GM23338 (cell line): Measurements from ENCODE around the gene EPHA5. TPM values are rescaled to one million over a fixed set of nuclear protein-coding genes. Genes with fewer than 3 reads are reported as not detected.

ENCODE experiments used
- ATAC-seq: fragments of 200-7000 bp; cut with Tn5 transposase; 3 replicates; pipeline ENCODE4 v1.9.1; 2020
- DNase-seq: peaks from one replicate; pipeline ENCODE4 v3.0.0-alpha.2; 2015; ENCODE audit warnings: low spot score
- H2AFZ ChIP-seq: fragments of 200-600 bp; sonication (generic); 2 replicates; pipeline ENCODE4 v1.8.0; 2016; ENCODE audit warnings: antibody characterized with exemption, mild to moderate bottlenecking, moderate library complexity
- H3F3A ChIP-seq: fragments of 200-600 bp; sonication (generic); replicated peaks from 2 replicates; pipeline ENCODE4 v1.8.0; 2017; ENCODE audit warnings: antibody characterized with exemption, mixed run types, low read depth
- H3K27ac ChIP-seq: fragments of 200-600 bp; sonication (generic); 2 replicates; pipeline ENCODE4 v1.6.1; 2016; ENCODE audit warnings: low read depth
- H3K27me3 ChIP-seq: fragments of 200-600 bp; sonication (generic); 2 replicates; pipeline ENCODE4 v1.8.0; 2016; ENCODE audit warnings: mild to moderate bottlenecking, mixed run types, moderate library complexity; ENCODE audit not compliant: insufficient read depth
- H3K36me3 ChIP-seq: fragments of 200-600 bp; sonication (generic); 2 replicates; pipeline ENCODE4 v1.8.0; 2016; ENCODE audit warnings: mild to moderate bottlenecking; ENCODE audit not compliant: insufficient read depth
- H3K4me1 ChIP-seq: fragments of 200-600 bp; sonication (generic); 2 replicates; pipeline ENCODE4 v1.8.0; 2016; ENCODE audit warnings: mild to moderate bottlenecking, moderate library complexity; ENCODE audit not compliant: insufficient read depth
- H3K4me2 ChIP-seq: fragments of 200-600 bp; sonication (generic); 2 replicates; pipeline ENCODE4 v1.7.1; 2017; ENCODE audit warnings: mixed run types
- H3K4me3 ChIP-seq: fragments of 200-600 bp; sonication (generic); 2 replicates; pipeline ENCODE4 v1.6.1; 2016; ENCODE audit warnings: mixed run types
- H3K79me2 ChIP-seq: fragments of 200-600 bp; sonication (generic); replicated peaks from 2 replicates; pipeline ENCODE4 v1.8.0; 2017; ENCODE audit warnings: mild to moderate bottlenecking; ENCODE audit not compliant: insufficient read depth
- H3K9me2 ChIP-seq: fragments of 200-600 bp; sonication (generic); 2 replicates; pipeline ENCODE4 v1.8.0; 2017; ENCODE audit not compliant: insufficient read depth
- H4K20me1 ChIP-seq: fragments of 200-600 bp; sonication (generic); replicated peaks from 2 replicates; pipeline ENCODE4 v1.8.0; 2017; ENCODE audit warnings: mild to moderate bottlenecking; ENCODE audit not compliant: insufficient read depth
- H3K27ac Mint-ChIP-seq: 2 replicates; pipeline ENCODE4 v1.8.0; 2020; ENCODE audit warnings: inconsistent platforms, mild to moderate bottlenecking, moderate library complexity, mixed read lengths
- H3K27me3 Mint-ChIP-seq: 3 replicates; pipeline ENCODE4 v1.8.0; 2022; ENCODE audit warnings: low read depth, mild to moderate bottlenecking, moderate library complexity, mixed read lengths, inconsistent platforms; ENCODE audit not compliant: insufficient read depth, poor library complexity
- H3K36me3 Mint-ChIP-seq: 3 replicates; pipeline ENCODE4 v1.8.0; 2021; ENCODE audit warnings: low read depth, mild to moderate bottlenecking, inconsistent platforms, moderate library complexity, mixed read lengths
- H3K4me1 Mint-ChIP-seq: 3 replicates; pipeline ENCODE4 v1.8.0; 2020; ENCODE audit warnings: mild to moderate bottlenecking, inconsistent platforms, mixed read lengths
- H3K4me3 Mint-ChIP-seq: 3 replicates; pipeline ENCODE4 v1.8.0; 2021; ENCODE audit warnings: moderate library complexity, mild to moderate bottlenecking, inconsistent platforms, mixed read lengths
- H3K9me3 Mint-ChIP-seq: 3 replicates; pipeline ENCODE4 v1.8.0; 2020; ENCODE audit warnings: moderate library complexity, mild to moderate bottlenecking, inconsistent platforms, mixed read lengths
- EZH2 ChIP-seq: fragments of 200-600 bp; sonication (generic); IDR thresholded peaks from one replicate; pipeline ENCODE4 v1.8.0; 2017; ENCODE audit warnings: antibody characterized with exemption, mild to moderate bottlenecking, low read depth; ENCODE audit not compliant: unreplicated experiment
- EZH2phosphoT487 ChIP-seq: fragments of 200-600 bp; sonication (generic); IDR thresholded peaks from one replicate; pipeline ENCODE4 v1.8.1; 2018; ENCODE audit warnings: antibody characterized with exemption; ENCODE audit not compliant: unreplicated experiment
- NANOG ChIP-seq: IDR thresholded peaks from 2 replicates; pipeline ENCODE4 v1.6.1; 2016; ENCODE audit warnings: antibody characterized with exemption, borderline replicate concordance
- REST ChIP-seq: IDR thresholded peaks from one replicate; pipeline ENCODE4 v1.6.1; 2018; ENCODE audit warnings: antibody characterized with exemption; ENCODE audit not compliant: unreplicated experiment
- STAT1 ChIP-seq: IDR thresholded peaks from one replicate; pipeline ENCODE4 v1.6.1; 2016; ENCODE audit warnings: antibody characterized with exemption; ENCODE audit not compliant: unreplicated experiment
- ZNF462 ChIP-seq: fragments of 250-450 bp; sonication (Bioruptor Pico); IDR thresholded peaks from 2 replicates; pipeline ENCODE4 v1.5.0; 2020; ENCODE audit warnings: mild to moderate bottlenecking, moderate library complexity
- polyA plus RNA-seq: library from polyadenylated mRNA; unstranded; fragments of >200 nt; fragmentation: Nextera tagmentation; extraction: Ambion mirVana; gene quantifications from 2 replicates; pipeline ENCODE4 v1.2.1, GENCODE V29; 2016
- total RNA-seq: library from RNA; depleted of rRNA; stranded (reverse); fragments of >200 nt; shearing (Covaris generic); gene quantifications from 2 replicates; pipeline ENCODE4 v1.2.3, GENCODE V29; 2014

EPHA5 gene
- total and polyA plus RNA-seq, 2 experiments from 2014 or later, result 0.05 to 0.24 TPM

- TF ChIP-seq ZNF462 (CRISPR knock-in tag) (no peak), EZH2 (no peak)
Measured at GRCh38 chr4:65498606-65499005, 171.7 kb downstream of the EPHA5 start (continued).

- Mint-ChIP-seq H3K4me1 (peaks cover 1% of the 10 kb centered on the region), H3K4me3 (no peak overlapping the region)
- H3K79me2 ChIP-seq, result no peaks in the 10 kb centered on the region
- no peak for TF ChIP-seq STAT1
- TF ChIP-seq NANOG, result no peak
- no peak for TF ChIP-seq EZH2phosphoT487
- TF ChIP-seq REST, result no peak
- no peak for TF ChIP-seq EZH2
- no peak for TF ChIP-seq ZNF462 (CRISPR knock-in tag)
Measured at GRCh38 chr4:65495439-65495838, 174.8 kb downstream of the EPHA5 start.

More at GRCh38 chr4:65495439-65495838, 174.8 kb downstream of the EPHA5 start:
- H3K27ac ChIP-seq, result no peak overlapping the region
- Mint-ChIP-seq H3K27ac (no peak overlapping the region), H3K36me3 (no peaks in the 10 kb centered on the region), H3K27me3 (no peaks in the 10 kb centered on the region), H3K9me3 (no peaks in the 10 kb centered on the region)
- DNase-seq (no peak), ATAC-seq (no peak)
- H3K4me3 ChIP-seq, result no peak overlapping the region
- no peaks in the 10 kb centered on the region for H4K20me1 ChIP-seq
- no peak overlapping the region for H2AFZ ChIP-seq
- H3K27me3 ChIP-seq, result no peaks in the 10 kb centered on the region
- no peaks in the 10 kb centered on the region for H3F3A ChIP-seq
- no peaks in the 10 kb centered on the region for H3K36me3 ChIP-seq
- H3K4me2 ChIP-seq, result no peak overlapping the region
- no peaks in the 10 kb centered on the region for H3K9me2 ChIP-seq
- H3K4me1 ChIP-seq, result no peaks in the 10 kb centered on the region
